ENCODE data around the gene PCBP3. TPM values are rescaled to one million over a fixed set of nuclear protein-coding genes. Genes with fewer than 3 reads are reported as not detected.

The PCBP3 gene
- total and polyA plus RNA-seq, 2 of the 8 experiments (the other 6 are each of a cell fraction or from before 2014, with no cell fraction given) = 3.5 to 6.3 TPM

- TF ChIP-seq CHD7 (IDR thresholded peaks at IDR 0.05; ENCODE audit: insufficient replicate concordance, low read length) (no peak), TCF12 (IDR thresholded peaks at IDR 0.05; ENCODE audit: low read depth, low read length) (no peak), MAFK (IDR thresholded peaks at IDR 0.05; ENCODE audit: low read depth, low read length) (no peak), USF2 (IDR thresholded peaks at IDR 0.05; ENCODE audit: low read length) (no peak), NRF1 (IDR thresholded peaks at IDR 0.05; ENCODE audit: low read depth, low read length) (no peak), EGR1 (IDR thresholded peaks at IDR 0.05; ENCODE audit: borderline replicate concordance, low read depth, low read length) (no peak), FOSL1 (IDR thresholded peaks at IDR 0.05; ENCODE audit: insufficient read depth, low read depth, low read length) (no peak), SP4 (IDR thresholded peaks at IDR 0.05; ENCODE audit: low read length) (no peak), CBX5 (IDR thresholded peaks at IDR 0.05; ENCODE audit: low read depth, low read length) (no peak), PHF8 (conservative IDR thresholded peaks at IDR 0.05; ENCODE audit: low read depth, low read length) (no peak), JUND (IDR thresholded peaks at IDR 0.05; ENCODE audit: low read length) (no peak)
Observed at GRCh38 chr21:45630876-45631275, 12.6 kb upstream of the PCBP3 start (continued).
